Measurements from ENCODE around the gene MSRB3. TPM values are rescaled to one million over a fixed set of nuclear protein-coding genes. Genes with fewer than 3 reads are reported as not detected.

Gene MSRB3
- total RNA-seq, 1 experiment from 2014 or later: 1.1 TPM

DNA sequence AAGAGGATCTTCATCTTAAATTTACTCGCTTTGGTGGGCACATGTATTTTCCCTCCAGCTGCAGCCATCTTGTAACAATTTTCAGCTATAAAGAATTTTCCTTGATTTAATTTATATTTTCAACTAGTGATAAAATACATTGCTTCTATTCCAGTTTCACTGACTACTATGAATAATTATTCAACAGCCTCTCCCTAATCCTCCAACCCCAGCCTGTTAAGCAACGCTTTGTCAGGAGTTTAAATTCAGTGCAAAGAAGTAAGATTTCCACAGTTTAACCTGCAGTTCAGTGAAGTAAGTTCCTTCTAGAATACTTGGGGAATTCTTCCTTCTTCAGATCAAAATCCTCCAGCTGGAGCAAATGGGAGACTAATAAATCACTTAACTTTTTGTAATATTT, 180.2 kb downstream of the MSRB3 start:
- H4K8ac ChIP-seq (replicated peaks; ENCODE audit: insufficient read length, low read depth, low read length): no peak overlapping the region
- no peaks in the 10 kb centered on the region for H3K23me2 ChIP-seq (ENCODE audit: insufficient read length, low read depth, low read length, poor library complexity, severe bottlenecking)
- H3K4me2 ChIP-seq (ENCODE audit: insufficient read depth, insufficient read length, low read length): no peak overlapping the region
- no peaks in the 10 kb centered on the region for H3K79me2 ChIP-seq (ENCODE audit: insufficient read depth, low read length)
- H4K20me1 ChIP-seq (ENCODE audit: control insufficient read depth, insufficient read depth, insufficient read length): no peaks in the 10 kb centered on the region
- no peak overlapping the region for H3K23ac ChIP-seq (ENCODE audit: insufficient read length, low read depth, low read length)
- H3K27ac ChIP-seq (ENCODE audit: insufficient read length, low read depth, low read length): no peak overlapping the region
- H4K91ac ChIP-seq (ENCODE audit: insufficient read length, low read depth, low read length): no peak overlapping the region
- H2AK5ac ChIP-seq (ENCODE audit: insufficient read length, low read length): no peak overlapping the region
- no peaks in the 10 kb centered on the region for H3K79me1 ChIP-seq (ENCODE audit: insufficient read depth, low read depth, low read length, poor library complexity, severe bottlenecking)
- Mint-ChIP-seq H3K36me3 (ENCODE audit: insufficient read depth in 1 of 3, low read depth in 3 of 3) (no peaks in the 10 kb centered on the region), H3K27me3 (ENCODE audit: low read depth) (no peaks in the 10 kb centered on the region), H3K4me3 (no peak overlapping the region), H3K27ac (no peak overlapping the region; a peak in 1 of 7 replicates), H3K4me1 (no peaks in the 10 kb centered on the region), H3K9me3 (peaks cover 0 to 3% of the 10 kb centered on the region in 2 experiments; a peak in 1 of 5 replicates)
- no peak overlapping the region for H4K5ac ChIP-seq (ENCODE audit: insufficient read length, low read depth, low read length)
- H3K4ac ChIP-seq (ENCODE audit: low read depth, low read length): no peak overlapping the region
- H3K4me1 ChIP-seq (ENCODE audit: insufficient read depth, low read length): no peaks in the 10 kb centered on the region
- no peak overlapping the region for H2AFZ ChIP-seq (ENCODE audit: low read length)
- H2BK120ac ChIP-seq (ENCODE audit: low read depth, low read length, poor library complexity, severe bottlenecking): no peak overlapping the region
- H3K14ac ChIP-seq (ENCODE audit: insufficient read depth, low read length): no peak overlapping the region
- WGBS (ENCODE audit: extremely low coverage, insufficient read length, low lambda C conversion rate): no CpG with 5 or more reads among the region's 2 CpGs
- H3K56ac ChIP-seq (ENCODE audit: insufficient read length, low read depth, low read length): no peak overlapping the region
- DNase-seq: no peak
- H2BK5ac ChIP-seq (ENCODE audit: insufficient read length, low read length): no peak overlapping the region
- no peak overlapping the region for H2BK12ac ChIP-seq (ENCODE audit: insufficient read length, low read depth, low read length)
- H3K9ac ChIP-seq (ENCODE audit: extremely low read depth, insufficient read length, low read length): no peak overlapping the region
- H2BK15ac ChIP-seq (ENCODE audit: low read depth, low read length): no peak overlapping the region
- no peak overlapping the region for H2BK20ac ChIP-seq (ENCODE audit: low read depth, low read length, poor library complexity, severe bottlenecking)
- no peak overlapping the region for H3K18ac ChIP-seq (ENCODE audit: insufficient read length, low read depth, low read length)
- no peaks in the 10 kb centered on the region for H3K9me3 ChIP-seq (ENCODE audit: control insufficient read depth, low read depth, low read length)
- no peak overlapping the region for H3T11ph ChIP-seq (ENCODE audit: low read length)
- TF ChIP-seq, protein P1, sequence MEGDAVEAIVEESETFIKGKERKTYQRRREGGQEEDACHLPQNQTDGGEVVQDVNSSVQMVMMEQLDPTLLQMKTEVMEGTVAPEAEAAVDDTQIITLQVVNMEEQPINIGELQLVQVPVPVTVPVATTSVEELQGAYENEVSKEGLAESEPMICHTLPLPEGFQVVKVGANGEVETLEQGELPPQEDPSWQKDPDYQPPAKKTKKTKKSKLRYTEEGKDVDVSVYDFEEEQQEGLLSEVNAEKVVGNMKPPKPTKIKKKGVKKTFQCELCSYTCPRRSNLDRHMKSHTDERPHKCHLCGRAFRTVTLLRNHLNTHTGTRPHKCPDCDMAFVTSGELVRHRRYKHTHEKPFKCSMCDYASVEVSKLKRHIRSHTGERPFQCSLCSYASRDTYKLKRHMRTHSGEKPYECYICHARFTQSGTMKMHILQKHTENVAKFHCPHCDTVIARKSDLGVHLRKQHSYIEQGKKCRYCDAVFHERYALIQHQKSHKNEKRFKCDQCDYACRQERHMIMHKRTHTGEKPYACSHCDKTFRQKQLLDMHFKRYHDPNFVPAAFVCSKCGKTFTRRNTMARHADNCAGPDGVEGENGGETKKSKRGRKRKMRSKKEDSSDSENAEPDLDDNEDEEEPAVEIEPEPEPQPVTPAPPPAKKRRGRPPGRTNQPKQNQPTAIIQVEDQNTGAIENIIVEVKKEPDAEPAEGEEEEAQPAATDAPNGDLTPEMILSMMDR (conservative IDR thresholded peaks at IDR 0.05): no peak
- no peaks in the 10 kb centered on the region for H3K27me3 ChIP-seq (ENCODE audit: insufficient read depth, low read length)
